BJ (cell line): ENCODE measurements around the gene AFF3. TPM values are rescaled to one million over a fixed set of nuclear protein-coding genes. Genes with fewer than 3 reads are reported as not detected.

Experiments used
- CTCF ChIA-PET: fragments of 350-600 bp; formaldehyde crosslinking; extraction: SDS; loops from one replicate; lab custom pipeline; 2021; ENCODE audit warnings: antibody characterized with exemption, inconsistent platforms; lab: Yijun Ruan, JAX
- POLR2A ChIA-PET: fragments of 300-600 bp; sonication (Branson Sonifier 250); formaldehyde crosslinking; extraction: SDS; loops from one replicate; lab custom pipeline; 2021; ENCODE audit warnings: antibody characterized with exemption; lab: Charles Lee
- DNase-seq: peaks from one replicate; pipeline ENCODE4 v3.0.0-alpha.2; 2011; ENCODE audit warnings: low read depth
- H3K27me3 ChIP-seq: 2 replicates; pipeline ENCODE4 v1.6.0; 2011; ENCODE audit warnings: low read length; ENCODE audit not compliant: control insufficient read depth, insufficient read depth
- H3K36me3 ChIP-seq: 2 replicates; pipeline ENCODE4 v1.5.1; 2011; ENCODE audit warnings: low read length; ENCODE audit not compliant: control insufficient read depth, insufficient read depth
- H3K4me3 ChIP-seq: 2 replicates; pipeline ENCODE4 v1.5.1; 2011; ENCODE audit warnings: low read depth, mild to moderate bottlenecking, control low read depth, low read length
- polyA plus RNA-seq: library from polyadenylated mRNA; depleted of rRNA; stranded (reverse); fragments of >200 nt; gene quantifications from 2 replicates; pipeline ENCODE4 v1.2.3, GENCODE V29; 2011
- TF ChIP-seq, protein P1 (sequence below): IDR thresholded peaks from 2 replicates; pipeline ENCODE4 v1.5.1; 2011; ENCODE audit warnings: low read depth, mild to moderate bottlenecking, control low read depth, inconsistent platforms, low read length, moderate library complexity; ENCODE audit not compliant: insufficient read depth

AFF3 gene
- polyA plus RNA-seq, 1 experiment: 11.5 TPM

DNA sequence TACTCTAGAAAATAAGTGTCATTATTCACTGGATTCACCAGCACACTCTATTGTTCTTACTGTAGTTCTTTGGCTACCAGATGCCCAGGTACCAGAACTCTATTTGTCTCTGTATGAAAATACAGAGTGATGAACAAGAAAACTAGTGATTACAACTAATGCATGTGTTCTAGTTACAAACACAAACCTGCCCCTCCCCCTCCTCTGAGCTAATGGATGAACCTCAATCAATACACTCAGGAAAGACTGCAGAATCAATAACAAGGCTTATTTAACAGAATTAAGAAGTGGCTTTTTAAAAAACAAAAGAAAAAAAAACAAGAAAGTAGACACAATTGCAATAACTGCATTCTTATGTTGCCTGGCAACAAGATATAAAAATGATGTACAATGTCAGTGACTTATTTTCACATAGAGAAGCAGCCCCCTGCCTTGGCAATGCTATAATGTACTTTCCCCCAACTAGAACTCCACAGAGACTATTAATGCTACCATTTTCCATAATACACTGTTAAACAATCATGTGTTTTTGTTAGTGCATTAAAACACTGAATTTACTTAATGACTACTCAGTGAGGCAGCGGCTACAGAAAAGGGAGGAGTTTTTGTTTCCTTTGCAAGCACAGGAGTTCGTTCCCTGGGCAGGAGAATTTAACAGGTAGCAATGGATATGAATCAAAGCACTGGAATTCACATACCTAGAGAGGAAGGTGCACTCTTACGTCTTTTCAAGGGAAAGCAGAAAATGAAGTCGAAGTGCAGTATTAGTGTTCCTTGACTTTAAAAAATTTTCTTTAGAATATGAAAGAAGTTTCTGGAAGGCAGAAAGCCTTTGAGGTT, 333.8 kb downstream of the AFF3 start:
- TF ChIP-seq, protein P1, sequence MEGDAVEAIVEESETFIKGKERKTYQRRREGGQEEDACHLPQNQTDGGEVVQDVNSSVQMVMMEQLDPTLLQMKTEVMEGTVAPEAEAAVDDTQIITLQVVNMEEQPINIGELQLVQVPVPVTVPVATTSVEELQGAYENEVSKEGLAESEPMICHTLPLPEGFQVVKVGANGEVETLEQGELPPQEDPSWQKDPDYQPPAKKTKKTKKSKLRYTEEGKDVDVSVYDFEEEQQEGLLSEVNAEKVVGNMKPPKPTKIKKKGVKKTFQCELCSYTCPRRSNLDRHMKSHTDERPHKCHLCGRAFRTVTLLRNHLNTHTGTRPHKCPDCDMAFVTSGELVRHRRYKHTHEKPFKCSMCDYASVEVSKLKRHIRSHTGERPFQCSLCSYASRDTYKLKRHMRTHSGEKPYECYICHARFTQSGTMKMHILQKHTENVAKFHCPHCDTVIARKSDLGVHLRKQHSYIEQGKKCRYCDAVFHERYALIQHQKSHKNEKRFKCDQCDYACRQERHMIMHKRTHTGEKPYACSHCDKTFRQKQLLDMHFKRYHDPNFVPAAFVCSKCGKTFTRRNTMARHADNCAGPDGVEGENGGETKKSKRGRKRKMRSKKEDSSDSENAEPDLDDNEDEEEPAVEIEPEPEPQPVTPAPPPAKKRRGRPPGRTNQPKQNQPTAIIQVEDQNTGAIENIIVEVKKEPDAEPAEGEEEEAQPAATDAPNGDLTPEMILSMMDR: no peak
- no peak for DNase-seq
- ChIA-PET POLR2A (no interaction called here), CTCF (interaction anchor here (1.0 kb wide), 1 partner anchor 249 kb away, joined by 4 read pairs; no protein-coding TSS in a partner anchor)
- Histone ChIP-seq H3K4me3 (no peak overlapping the region), H3K27me3 (no peaks in the 10 kb centered on the region), H3K36me3 (no peaks in the 10 kb centered on the region)

DNA sequence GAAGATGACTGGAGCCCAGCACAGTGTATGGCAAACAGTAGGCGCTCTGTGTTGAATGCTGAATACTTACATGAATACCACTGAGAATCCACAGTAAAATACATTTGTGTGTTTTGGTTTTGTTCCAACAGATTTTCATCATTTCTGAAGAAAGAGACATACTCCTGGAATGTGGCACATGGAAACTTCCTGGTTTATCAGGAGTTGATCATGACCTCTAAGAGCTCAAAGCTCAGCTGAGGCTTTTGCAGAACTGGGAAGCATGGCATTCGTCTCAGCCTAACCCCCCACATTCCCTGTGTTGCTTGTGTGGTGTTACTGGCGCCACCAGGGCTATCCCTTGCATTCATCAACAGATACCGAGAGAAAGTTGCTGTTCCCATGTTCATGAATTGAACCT, 335.6 kb downstream of the AFF3 start:
- TF ChIP-seq, protein P1: no peak
- H3K27me3 ChIP-seq: no peaks in the 10 kb centered on the region
- no peak for DNase-seq
- no peaks in the 10 kb centered on the region for H3K36me3 ChIP-seq
- POLR2A ChIA-PET: no interaction called here
- CTCF ChIA-PET: interaction anchor here (0.6 kb wide), 1 partner anchor 76 kb away, joined by 3 read pairs; no protein-coding TSS in a partner anchor
- H3K4me3 ChIP-seq: no peak overlapping the region

DNA sequence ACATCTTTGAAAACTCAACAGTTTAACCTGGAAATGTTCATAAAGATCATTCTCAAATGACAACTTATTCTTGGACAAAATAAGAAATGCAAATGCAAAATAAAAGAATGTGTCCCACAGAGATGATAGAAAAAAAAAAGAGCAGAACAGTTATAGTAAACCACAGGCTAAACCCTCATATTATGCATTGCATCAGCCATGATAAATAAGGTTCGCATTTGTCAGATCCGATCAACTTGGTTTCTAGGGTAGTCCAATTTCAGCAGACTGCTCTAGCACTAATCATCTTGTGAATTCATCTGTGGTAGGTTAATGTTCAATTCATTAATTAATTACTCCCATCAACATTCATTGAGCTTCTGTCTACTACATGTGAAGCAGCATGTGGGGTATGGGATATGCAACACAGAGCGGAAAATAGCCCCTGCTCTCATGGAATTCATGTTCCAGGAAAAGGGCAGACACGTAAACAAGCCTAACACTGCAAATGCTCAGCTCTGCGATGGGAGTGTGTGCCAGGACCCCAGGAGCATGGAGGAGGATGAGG, 336.4 kb downstream of the AFF3 start:
- H3K4me3 ChIP-seq: no peak overlapping the region
- ChIA-PET POLR2A (no interaction called here), CTCF (no interaction called here)
- TF ChIP-seq, protein P1: no peak
- no peaks in the 10 kb centered on the region for H3K36me3 ChIP-seq
- no peaks in the 10 kb centered on the region for H3K27me3 ChIP-seq
- no peak for DNase-seq

DNA sequence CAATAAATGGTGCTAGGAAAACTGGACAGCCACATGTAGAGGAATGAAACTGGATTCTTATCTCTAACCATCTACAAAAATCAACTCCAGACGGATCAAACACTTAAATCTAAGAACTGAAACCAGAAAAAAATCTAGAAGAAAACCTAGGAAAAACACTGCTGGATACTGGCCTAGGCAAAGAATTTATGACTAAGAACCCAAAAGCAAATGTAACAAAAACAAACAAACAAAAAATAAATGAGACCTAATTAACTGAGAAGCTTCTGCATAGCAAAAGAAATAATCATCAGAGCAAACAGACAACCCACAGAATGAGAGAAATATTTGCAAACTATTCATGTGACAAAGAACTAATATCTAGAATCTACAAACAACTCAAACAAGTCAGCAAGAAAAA, 338.5 kb downstream of the AFF3 start:
- DNase-seq: peak; percentile 68
- Histone ChIP-seq H3K36me3 (no peaks in the 10 kb centered on the region), H3K27me3 (no peaks in the 10 kb centered on the region), H3K4me3 (no peak overlapping the region)
- ChIA-PET CTCF (no interaction called here), POLR2A (no interaction called here)
- TF ChIP-seq, protein P1: no peak

DNA sequence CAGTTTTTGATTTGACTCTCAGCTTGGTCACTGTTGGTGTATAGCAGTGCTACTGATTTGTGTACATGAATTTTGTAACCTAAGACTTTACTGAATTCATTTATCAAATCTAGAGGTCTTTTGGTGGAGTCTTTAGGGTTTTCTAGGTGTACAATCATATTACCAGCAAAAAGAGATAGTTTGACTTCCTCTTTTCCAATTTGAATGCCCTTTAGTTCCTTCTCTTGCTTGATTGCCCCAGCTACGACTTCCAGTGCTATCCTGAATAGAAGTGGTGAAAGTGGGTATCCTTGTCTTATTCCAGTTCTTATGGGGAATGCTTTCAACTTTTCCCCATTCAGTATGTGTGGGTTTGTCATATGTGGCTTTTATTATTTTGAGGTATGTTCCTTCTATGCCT, 339.7 kb downstream of the AFF3 start:
- Histone ChIP-seq H3K36me3 (no peaks in the 10 kb centered on the region), H3K4me3 (no peak overlapping the region), H3K27me3 (no peaks in the 10 kb centered on the region)
- ChIA-PET POLR2A (no interaction called here), CTCF (interaction anchor here (0.8 kb wide), 1 partner anchor 77 kb away, joined by 3 read pairs; no protein-coding TSS in a partner anchor)
- DNase-seq: no peak
- TF ChIP-seq, protein P1: no peak
